Glomerular visceral epithelial cell (primary cell): Measurements from ENCODE around the gene DIAPH2.

ENCODE experiments used
- DNase-seq: peaks from one replicate; pipeline ENCODE4 v3.0.0-alpha.2; 2016; ENCODE audit errors: extremely low spot score

Gene DIAPH2

GRCh38 chrX:97474933-97475332, 790.3 kb downstream of the DIAPH2 start:
- DNase-seq: no peak

- no peak for DNase-seq
Observed at GRCh38 chrX:97479106-97479890, 794.7 kb downstream of the DIAPH2 start.

GRCh38 chrX:97481228-97481627, 796.6 kb downstream of the DIAPH2 start:
- DNase-seq: no peak

DNA sequence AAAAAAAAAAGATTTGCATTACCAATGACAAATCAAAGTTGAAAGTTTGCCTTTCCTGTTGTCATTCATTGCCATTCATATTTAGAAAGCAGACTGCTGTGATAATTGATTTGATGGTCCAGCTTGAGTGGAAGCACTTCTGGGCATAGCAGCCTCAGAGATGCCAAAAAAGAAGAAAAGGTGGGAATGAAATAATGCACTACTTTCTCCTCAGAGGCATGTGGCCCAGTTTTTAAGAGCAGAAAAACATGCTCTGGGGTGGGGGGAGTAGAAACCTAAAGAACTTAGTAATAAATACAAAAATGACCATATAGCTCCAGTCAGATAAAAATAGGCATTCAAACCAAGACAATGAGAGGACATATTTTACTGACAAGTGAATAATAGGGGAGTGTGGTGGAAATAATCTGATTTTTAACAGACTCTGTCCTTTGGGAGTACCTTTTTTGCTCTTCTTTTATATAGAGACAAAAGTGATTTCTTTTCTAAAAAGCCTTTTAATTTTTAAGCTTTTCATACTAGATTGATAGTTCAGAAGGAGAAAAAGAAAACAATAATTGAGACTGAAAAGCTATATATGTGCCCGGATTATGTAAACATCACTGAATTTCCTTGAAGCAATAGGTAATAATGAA, 798.1 kb downstream of the DIAPH2 start:
- DNase-seq: no peak

DNA sequence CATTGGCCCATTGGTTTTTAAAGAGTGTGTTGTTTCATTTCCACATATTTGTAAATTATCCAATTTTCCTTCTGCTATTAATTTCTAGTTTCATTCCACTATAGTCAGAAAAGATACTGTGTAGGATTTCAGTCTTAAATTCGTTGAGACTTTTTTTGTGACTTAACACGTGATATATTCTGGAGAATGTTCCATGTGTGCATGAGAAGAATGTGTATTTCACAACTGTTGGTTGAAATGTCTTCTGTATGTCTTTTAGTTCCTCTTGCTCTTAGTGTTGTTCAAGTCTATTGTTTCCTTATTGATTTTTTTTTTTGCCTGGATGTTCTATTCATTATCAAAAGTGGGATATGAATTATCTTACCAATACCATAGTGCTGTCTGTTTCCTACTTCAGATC, 806.0 kb downstream of the DIAPH2 start:
- no peak for DNase-seq

GRCh38 chrX:97494756-97495372, 810.2 kb downstream of the DIAPH2 start:
- DNase-seq: no peak

DNA sequence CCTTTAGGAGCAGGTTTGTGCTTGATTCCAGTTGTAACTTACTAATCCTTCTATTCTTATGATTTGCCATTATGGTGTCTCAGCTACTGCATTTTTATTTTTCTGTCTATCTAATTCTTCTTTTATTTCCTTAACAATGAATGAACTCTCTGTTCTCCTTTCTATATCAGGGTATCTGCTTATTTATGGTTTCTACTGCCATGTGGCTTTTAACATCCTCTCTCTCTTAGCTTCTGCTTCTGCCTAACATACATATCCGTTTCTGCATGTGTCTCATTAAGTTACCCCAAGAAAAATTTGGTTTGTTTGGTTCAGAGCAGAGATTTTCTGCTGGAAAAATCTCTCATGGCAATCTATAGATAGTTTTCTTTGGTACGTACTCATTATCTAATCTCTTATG, 813.5 kb downstream of the DIAPH2 start:
- DNase-seq: no peak

DNA sequence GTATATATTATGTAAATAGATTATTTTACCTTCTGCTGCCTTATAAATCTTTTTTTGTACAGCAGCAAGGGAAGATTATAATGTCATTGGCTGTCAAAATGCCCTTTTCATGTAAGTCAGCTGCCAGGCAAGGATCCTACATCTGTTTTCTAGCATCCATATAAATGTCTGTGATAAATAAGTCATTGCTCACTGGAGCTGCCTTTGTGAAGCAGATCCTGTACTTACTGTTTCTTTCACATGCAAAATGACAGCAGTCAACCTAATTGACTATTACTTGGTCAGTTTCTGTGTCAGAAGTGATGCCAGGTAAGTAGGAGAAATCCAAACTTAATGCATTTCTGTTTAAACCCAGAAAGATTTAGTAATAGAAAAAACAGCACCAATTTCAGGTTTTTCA, 819.8 kb downstream of the DIAPH2 start:
- DNase-seq: no peak

DNA sequence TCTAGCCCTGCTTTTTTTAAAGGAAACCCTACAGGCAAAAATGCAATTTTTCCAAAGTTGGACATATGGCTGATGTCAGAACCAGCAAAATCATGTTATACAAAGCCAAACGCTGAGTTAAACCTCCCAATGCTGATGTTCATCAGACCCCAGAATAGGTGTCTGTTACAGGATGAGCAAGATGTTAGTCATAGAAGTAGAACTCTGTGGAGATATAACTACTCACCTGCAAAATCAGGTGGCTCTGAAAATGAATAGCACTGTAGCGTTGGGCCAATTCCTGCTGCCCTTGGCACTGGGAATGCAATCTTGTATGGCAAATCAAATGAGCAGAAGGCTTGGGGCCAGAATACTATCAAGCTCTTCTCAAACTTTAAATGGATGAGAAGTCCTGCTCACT, 833.1 kb downstream of the DIAPH2 start:
- no peak for DNase-seq

GRCh38 chrX:97522307-97522706, 837.7 kb downstream of the DIAPH2 start:
- no peak for DNase-seq

DNA sequence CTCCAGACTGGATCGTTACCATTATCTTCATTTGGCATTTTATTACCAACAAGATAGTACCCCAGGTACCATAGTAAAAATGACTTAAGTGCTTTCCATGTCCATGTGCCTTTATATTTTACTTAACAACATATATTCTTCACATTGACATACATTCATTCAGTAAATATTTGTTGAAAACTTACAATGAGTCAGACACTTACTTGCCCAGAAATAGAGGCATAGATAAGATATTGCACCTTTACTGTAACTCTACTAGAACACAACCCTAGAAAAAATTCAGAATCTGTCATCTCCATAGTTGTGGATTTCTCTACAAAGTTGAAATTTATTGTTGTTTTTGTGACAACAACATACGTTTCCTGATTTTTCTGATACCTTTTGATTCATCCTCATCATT, 839.7 kb downstream of the DIAPH2 start:
- no peak for DNase-seq

DNA sequence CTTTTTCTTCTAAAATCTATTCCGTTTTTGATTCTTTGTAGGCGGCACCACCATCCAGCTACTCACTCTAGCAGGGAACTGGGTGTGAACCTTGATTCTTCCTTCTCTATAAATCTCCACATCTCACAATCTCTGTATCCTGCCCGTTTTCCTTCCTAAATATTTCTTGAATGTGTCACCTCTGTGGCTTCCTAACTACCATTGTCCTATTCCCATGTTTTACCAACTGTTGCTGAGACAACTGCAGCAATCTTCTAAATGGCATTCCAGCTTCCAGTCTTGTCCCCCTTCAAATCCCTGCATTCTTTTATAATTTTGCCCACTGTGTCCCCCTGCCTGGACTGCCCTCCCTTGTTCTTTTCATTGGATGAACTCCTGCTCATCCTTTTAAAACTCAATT, 840.4 kb downstream of the DIAPH2 start:
- DNase-seq: peak; percentile 22

- DNase-seq: no peak
Observed at GRCh38 chrX:97525981-97526380, 841.3 kb downstream of the DIAPH2 start.

DNA sequence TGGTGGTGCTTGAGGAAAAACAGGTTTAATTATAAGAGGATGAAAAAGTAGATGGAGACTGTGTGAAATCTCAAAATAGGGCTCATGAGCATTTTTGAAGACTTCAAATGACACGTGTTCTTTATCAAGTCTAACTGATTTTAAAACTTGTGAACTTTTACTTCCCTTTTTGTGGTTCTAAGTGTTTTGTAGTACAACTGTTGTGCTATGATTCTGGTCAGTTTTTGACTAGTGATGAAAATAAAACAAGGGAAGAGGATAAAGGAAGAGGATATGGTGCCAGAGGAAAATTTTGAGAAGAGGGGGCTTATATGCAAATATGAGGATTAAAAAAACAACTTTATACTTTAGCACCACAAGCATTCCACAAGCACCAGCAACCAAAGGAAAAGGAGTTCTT, 843.1 kb downstream of the DIAPH2 start:
- no peak for DNase-seq

DNA sequence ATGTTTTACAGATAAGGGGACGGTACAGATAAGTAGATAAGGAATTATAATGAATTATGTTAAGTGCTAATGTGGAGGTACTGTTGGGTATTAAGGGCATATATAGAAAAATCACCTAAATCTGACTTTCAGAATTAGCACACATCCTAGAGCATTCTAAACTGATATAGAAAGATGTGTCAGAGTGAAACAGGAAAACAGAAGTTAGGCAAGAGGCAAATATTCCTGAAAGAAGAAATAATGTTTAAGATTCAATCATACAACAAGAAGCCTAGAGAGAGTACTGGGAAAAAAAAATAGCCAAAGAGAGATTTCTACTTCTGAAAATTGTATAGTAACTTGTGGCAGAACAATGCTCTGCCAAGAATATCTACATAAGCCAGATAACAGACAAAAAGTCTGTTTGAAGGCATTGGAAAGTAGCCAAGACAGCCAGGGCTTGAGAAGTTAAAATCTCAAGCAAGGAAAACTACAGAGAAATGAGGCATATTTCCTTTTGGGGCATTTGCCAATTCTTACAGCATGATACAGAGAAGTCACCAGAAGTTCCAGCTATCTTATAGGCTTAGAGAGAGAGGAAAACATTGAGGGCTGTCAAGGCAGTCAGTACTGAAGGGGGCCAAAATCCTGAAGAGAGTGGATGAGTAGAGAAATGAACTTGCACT, 845.0 kb downstream of the DIAPH2 start:
- peak; percentile 1 for DNase-seq

DNA sequence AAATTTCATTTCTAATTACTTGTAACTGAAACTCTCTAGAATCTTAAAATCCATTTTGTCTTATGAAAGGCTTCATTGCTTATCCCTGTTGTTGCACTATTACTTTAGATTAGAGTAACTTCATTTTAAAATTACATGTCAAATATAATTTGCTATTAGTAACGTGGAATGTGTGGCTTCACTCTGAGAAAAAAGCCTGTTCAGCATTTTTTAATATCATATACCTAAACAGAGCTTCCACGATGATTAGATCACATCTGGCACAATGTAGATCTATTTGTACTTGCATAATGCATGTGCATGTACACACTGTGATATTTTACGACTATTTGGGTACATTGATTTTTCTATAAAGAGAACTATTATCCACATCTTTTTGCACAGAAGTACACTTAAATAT, 847.2 kb downstream of the DIAPH2 start:
- no peak for DNase-seq

DNA sequence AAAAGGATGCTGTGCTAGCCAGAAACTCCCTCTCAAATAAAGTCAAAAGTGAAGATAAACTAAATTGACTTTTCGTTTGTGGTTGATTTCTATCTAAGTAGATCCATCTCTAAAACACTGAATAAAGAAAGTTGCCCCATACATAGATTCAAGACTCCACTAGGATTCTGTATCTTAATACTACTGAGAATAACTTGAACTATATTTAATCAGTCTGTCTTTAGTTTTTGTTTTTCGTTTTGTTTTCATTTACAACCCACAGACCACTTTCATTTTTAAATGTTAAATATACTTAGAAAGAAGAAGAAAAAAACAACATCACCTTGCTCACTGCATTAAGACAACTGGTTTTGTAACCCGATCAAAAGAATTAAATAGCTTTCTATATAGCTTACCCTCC, 854.1 kb downstream of the DIAPH2 start:
- no peak for DNase-seq

- no peak for DNase-seq
Observed at GRCh38 chrX:97539970-97540519, 855.4 kb downstream of the DIAPH2 start.

GRCh38 chrX:97547877-97548578, 863.4 kb downstream of the DIAPH2 start:
- no peak for DNase-seq

DNA sequence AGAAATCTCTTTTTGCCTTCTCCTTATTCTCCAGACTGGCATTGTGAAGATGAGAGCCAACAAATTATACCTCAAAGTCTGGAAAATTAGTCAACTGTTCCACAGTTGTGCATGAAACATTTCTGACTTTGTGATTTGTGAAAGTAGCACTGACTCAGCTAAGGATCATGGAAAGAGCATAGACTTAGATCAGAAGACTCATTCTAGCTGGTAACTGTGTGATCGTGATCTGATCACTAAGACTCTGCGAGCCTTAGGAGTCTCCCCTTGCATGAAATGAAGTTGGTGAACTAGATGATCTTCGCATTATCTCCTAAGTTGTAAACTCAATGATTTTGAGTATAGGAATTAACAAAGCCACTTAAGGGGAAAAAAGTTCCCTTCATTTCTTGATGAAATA, 867.2 kb downstream of the DIAPH2 start:
- DNase-seq: no peak

GRCh38 chrX:97553833-97554232, 869.2 kb downstream of the DIAPH2 start:
- DNase-seq: no peak

GRCh38 chrX:97556359-97556758, 871.7 kb downstream of the DIAPH2 start:
- no peak for DNase-seq
